Sigmoid colon (tissue), 7 donors: ENCODE results near the gene KIRREL3. TPM values are rescaled to one million over a fixed set of nuclear protein-coding genes. Genes with fewer than 3 reads are reported as not detected.

Experiments
- DNase-seq: peaks from one replicate; pipeline ENCODE4 v3.0.0-alpha.2; 2019
- H3K27ac ChIP-seq, 4 donors: fragments of 200-600 bp; sonication (generic); one replicate each; pipeline ENCODE4 v1.5.1; 2016 to 2019; ENCODE audit warnings: mild to moderate bottlenecking in 1 of 4
- H3K27me3 ChIP-seq, 3 donors: fragments of 200-600 bp; sonication (generic); one replicate each; pipeline ENCODE4 v1.5.1; 2019; ENCODE audit warnings: mild to moderate bottlenecking in 1 of 3
- H3K36me3 ChIP-seq, 4 donors: fragments of 200-600 bp; sonication (generic); one replicate each; pipeline ENCODE4 v1.5.1; 2016 to 2019
- H3K4me1 ChIP-seq, 4 donors: fragments of 200-600 bp; sonication (generic); one replicate each; pipeline ENCODE4 v1.5.1; 2017 to 2019
- H3K4me3 ChIP-seq, 4 donors: fragments of 200-600 bp; sonication (generic); one replicate each; pipeline ENCODE4 v1.5.1; 2017 to 2019; ENCODE audit warnings: mild to moderate bottlenecking in 2 of 4, moderate library complexity in 1 of 4
- H3K9me3 ChIP-seq, 4 donors: fragments of 200-600 bp in 3 of 4; sonication (generic) in 3 of 4; one replicate each; pipeline versions ENCODE4 v1.5.1 to v1.6.1; 2013 to 2019
- CTCF ChIP-seq, 4 experiments: fragments of 450-650 bp in 3 of 4; fragments of 200-600 bp in 1 of 4; IDR thresholded peaks; one replicate each; pipeline ENCODE4 v1.5.1; 2016 to 2019; ENCODE audit warnings: antibody characterized with exemption in 4 of 4, mild to moderate bottlenecking in 3 of 4, moderate library complexity in 2 of 4
- EP300 ChIP-seq, 4 donors: sonication (generic); formaldehyde crosslinking; IDR thresholded peaks; one replicate each; pipeline ENCODE4 v1.6.1; 2017; ENCODE audit warnings: antibody characterized with exemption in 4 of 4
- POLR2A ChIP-seq, 2 donors: fragments of 450-650 bp; IDR thresholded peaks; one replicate each; pipeline ENCODE4 v1.6.1; 2016; ENCODE audit warnings: antibody characterized with exemption in 2 of 2, mild to moderate bottlenecking in 2 of 2, moderate library complexity in 2 of 2
- POLR2AphosphoS5 ChIP-seq, 4 donors: sonication (generic); formaldehyde crosslinking; IDR thresholded peaks; one replicate each; pipeline ENCODE4 v1.6.1; 2017; ENCODE audit warnings: antibody characterized with exemption in 4 of 4
- WGBS, 2 donors: extraction: QIAGEN DNeasy Blood & Tissue Kit; methylation state at CpG; one replicate each; pipeline ENCODE4 v1.1.7; 2013; 5-methylcytosine and 5-hydroxymethylcytosine counted together
- intact Hi-C: fragments of 100-400 bp; cut with DNase I; formaldehyde crosslinking; loops from one replicate; pipeline ENCODE4 v1.15.1; 2023
- polyA plus RNA-seq, 3 donors: library from polyadenylated mRNA; stranded (reverse); fragments of 200-250 nt; gene quantifications; one replicate each; pipeline ENCODE4 v1.2.3, GENCODE V29; 2013
- total RNA-seq, 4 donors: library from RNA; depleted of rRNA; stranded (reverse); fragments of >200 nt; gene quantifications; one replicate each; pipeline ENCODE4 v1.1.0, GENCODE V29; 2016
- donor health status: healthy with polysubstance abuse.
- donor health status: Bipolar disorder and iron deficiency.
- donor health status: healthy.

KIRREL3 gene
- total and polyA plus RNA-seq, 7 donors, result under 0.01 to 3.3 (median 1.0) TPM

- H3K27ac ChIP-seq, result no peak overlapping the region
- H3K9me3 ChIP-seq, result no peaks in the 10 kb centered on the region
- H3K27me3 ChIP-seq, result peaks cover 0 to 11% (median 2%) of the 10 kb centered on the region in 3 donors
- H3K4me3 ChIP-seq, result no peak overlapping the region
- H3K36me3 ChIP-seq, result no peaks in the 10 kb centered on the region
- no peak for TF ChIP-seq POLR2A (IDR thresholded peaks at IDR 0.05)
- 55 to 62% methylated on average over 4 of the region's 4 CpGs for WGBS, 2 donors
- DNase-seq, result peak; percentile 58
- H3K4me1 ChIP-seq, result no peaks in the 10 kb centered on the region
- intact Hi-C loops, result no loop called here
Measured at GRCh38 chr11:126497581-126498122, 502.9 kb downstream of the KIRREL3 start.

GRCh38 chr11:126496576-126497337 lies 503.8 kb downstream of the KIRREL3 start:
- H3K36me3 ChIP-seq, result no peaks in the 10 kb centered on the region
- TF ChIP-seq EP300 (IDR thresholded peaks at IDR 0.05), result no peak
- no peak for TF ChIP-seq POLR2A (IDR thresholded peaks at IDR 0.05)
- no peak for TF ChIP-seq POLR2AphosphoS5 (IDR thresholded peaks at IDR 0.05)
- TF ChIP-seq CTCF (IDR thresholded peaks at IDR 0.05), result no peak
- intact Hi-C loops, result no loop called here
- peak; percentile 62 for DNase-seq
- H3K9me3 ChIP-seq, result no peaks in the 10 kb centered on the region
- H3K27me3 ChIP-seq, result peaks cover 0 to 10% (median 0%) of the 10 kb centered on the region in 3 donors
- WGBS, 2 donors, result 86 to 88% methylated on average over 8 of the region's 8 CpGs
- no peak overlapping the region for H3K27ac ChIP-seq
- H3K4me1 ChIP-seq, result no peaks in the 10 kb centered on the region
- H3K4me3 ChIP-seq, result no peak overlapping the region

GRCh38 chr11:126495281-126496220 lies 505.0 kb downstream of the KIRREL3 start:
- DNase-seq, result peak; percentile 40
- Histone ChIP-seq H3K27me3 (peaks cover 0 to 7% (median 0%) of the 10 kb centered on the region in 3 donors), H3K4me3 (no peak overlapping the region), H3K27ac (no peak overlapping the region), H3K4me1 (no peaks in the 10 kb centered on the region), H3K36me3 (no peaks in the 10 kb centered on the region), H3K9me3 (no peaks in the 10 kb centered on the region)
- TF ChIP-seq CTCF (IDR thresholded peaks at IDR 0.05), result no peak
- TF ChIP-seq EP300 (IDR thresholded peaks at IDR 0.05), result no peak
- intact Hi-C loops, result no loop called here
- WGBS, 2 donors, result 84 to 88% methylated on average over 13 of the region's 13 CpGs

- H3K9me3 ChIP-seq, result no peaks in the 10 kb centered on the region
- intact Hi-C loops, result no loop called here
Measured at GRCh38 chr11:126494831-126495230, 505.7 kb downstream of the KIRREL3 start.

More at GRCh38 chr11:126494831-126495230, 505.7 kb downstream of the KIRREL3 start:
- H3K27me3 ChIP-seq, result peaks cover 0 to 7% (median 0%) of the 10 kb centered on the region in 3 donors
- no peaks in the 10 kb centered on the region for H3K4me1 ChIP-seq
- 90 to 92% methylated on average over 10 of the region's 10 CpGs for WGBS, 2 donors
- peak; percentile 50 for DNase-seq
- H3K27ac ChIP-seq, result no peak overlapping the region
- no peaks in the 10 kb centered on the region for H3K36me3 ChIP-seq
- TF ChIP-seq POLR2AphosphoS5 (IDR thresholded peaks at IDR 0.05) (no peak), CTCF (IDR thresholded peaks at IDR 0.05) (no peak), EP300 (IDR thresholded peaks at IDR 0.05) (no peak), POLR2A (IDR thresholded peaks at IDR 0.05) (no peak)
- no peak overlapping the region for H3K4me3 ChIP-seq
